Gastroesophageal sphincter (tissue), 4 donors: Measurements from ENCODE around the gene RBM28. TPM values are rescaled to one million over a fixed set of nuclear protein-coding genes. Genes with fewer than 3 reads are reported as not detected.

Experiments
- ATAC-seq: fragments of 150-250 bp; one replicate; pipeline ENCODE4 v1.9.1; 2016; ENCODE audit warnings: mild to moderate bottlenecking, moderate library complexity
- H3K27ac ChIP-seq, 4 donors: fragments of 200-600 bp; sonication (generic) in 3 of 4; 1 replicate in 3 of 4; 2 replicates in 1 of 4; pipeline ENCODE4 v1.5.1; 2016 to 2019
- H3K27me3 ChIP-seq: fragments of 200-600 bp; sonication (generic); one replicate; pipeline ENCODE4 v1.5.1; 2019
- H3K36me3 ChIP-seq, 2 donors: fragments of 200-600 bp; sonication (generic); one replicate each; pipeline ENCODE4 v1.5.1; 2019; ENCODE audit warnings: control low read depth in 1 of 2
- H3K4me1 ChIP-seq, 3 donors: fragments of 200-600 bp; sonication (generic); 1 replicate in 2 of 3; 2 replicates in 1 of 3; pipeline ENCODE4 v1.5.1; 2016 to 2019; ENCODE audit warnings: control low read depth in 2 of 3
- H3K4me3 ChIP-seq, 2 donors: fragments of 200-600 bp; sonication (generic); one replicate each; pipeline ENCODE4 v1.5.1; 2019; ENCODE audit warnings: mild to moderate bottlenecking in 1 of 2, moderate library complexity in 1 of 2
- H3K9me3 ChIP-seq, 3 donors: fragments of 200-600 bp; sonication (generic); one replicate each; pipeline ENCODE4 v1.5.1; 2017 to 2019; ENCODE audit warnings: control low read depth in 2 of 3
- EP300 ChIP-seq: sonication (generic); formaldehyde crosslinking; IDR thresholded peaks from one replicate; pipeline ENCODE4 v1.6.1; 2017; ENCODE audit warnings: antibody characterized with exemption, mild to moderate bottlenecking
- POLR2A ChIP-seq, 2 donors: fragments of 450-650 bp; IDR thresholded peaks; one replicate each; pipeline ENCODE4 v1.6.1; 2017; ENCODE audit warnings: antibody characterized with exemption in 2 of 2, mild to moderate bottlenecking in 2 of 2, moderate library complexity in 1 of 2
- POLR2AphosphoS5 ChIP-seq: sonication (generic); formaldehyde crosslinking; IDR thresholded peaks from one replicate; pipeline ENCODE4 v1.6.1; 2017; ENCODE audit warnings: antibody characterized with exemption
- WGBS, 2 donors: methylation state at CpG; one replicate each; pipeline ENCODE4 v1.1.5; 2018; ENCODE audit warnings: low coverage in 1 of 2; 5-methylcytosine and 5-hydroxymethylcytosine counted together
- total RNA-seq, 4 donors: library from RNA; depleted of rRNA; stranded (reverse); fragments of >200 nt; gene quantifications; one replicate each; pipeline ENCODE4 v1.1.0, GENCODE V29; 2016
- TF ChIP-seq, protein P1 (sequence below), 4 experiments: fragments of 200-600 bp in 2 of 4; fragments of 450-650 bp in 2 of 4; sonication (generic) in 1 of 4; IDR thresholded peaks; one replicate each; pipeline ENCODE4 v1.5.1; 2017 to 2019; ENCODE audit warnings: antibody characterized with exemption in 4 of 4, mild to moderate bottlenecking in 2 of 4, moderate library complexity in 2 of 4

The RBM28 gene
- total RNA-seq, 4 donors from 2014 or later: 12.7 to 27.1 (median 19.5) TPM

DNA sequence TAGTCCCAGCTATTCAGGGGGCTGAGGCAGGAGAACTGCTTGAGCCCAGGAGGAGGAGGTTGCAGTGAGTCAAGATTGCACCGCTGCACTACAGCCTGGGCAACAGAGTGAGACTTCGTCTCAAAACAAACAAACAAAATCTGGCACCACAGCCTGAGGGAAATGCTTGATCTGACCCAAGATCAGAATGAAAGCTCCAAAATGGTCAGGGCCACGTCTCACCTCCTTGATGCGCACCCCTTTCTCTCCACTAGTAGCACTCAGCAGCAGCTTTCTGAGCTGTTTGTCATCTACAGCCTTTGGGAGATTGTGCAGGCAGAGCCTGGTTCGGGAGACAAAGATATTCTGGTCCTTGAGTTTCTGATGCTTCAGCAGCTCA is 22.7 kb downstream of the RBM28 start:
- no peak for ATAC-seq
- TF ChIP-seq, protein P1, sequence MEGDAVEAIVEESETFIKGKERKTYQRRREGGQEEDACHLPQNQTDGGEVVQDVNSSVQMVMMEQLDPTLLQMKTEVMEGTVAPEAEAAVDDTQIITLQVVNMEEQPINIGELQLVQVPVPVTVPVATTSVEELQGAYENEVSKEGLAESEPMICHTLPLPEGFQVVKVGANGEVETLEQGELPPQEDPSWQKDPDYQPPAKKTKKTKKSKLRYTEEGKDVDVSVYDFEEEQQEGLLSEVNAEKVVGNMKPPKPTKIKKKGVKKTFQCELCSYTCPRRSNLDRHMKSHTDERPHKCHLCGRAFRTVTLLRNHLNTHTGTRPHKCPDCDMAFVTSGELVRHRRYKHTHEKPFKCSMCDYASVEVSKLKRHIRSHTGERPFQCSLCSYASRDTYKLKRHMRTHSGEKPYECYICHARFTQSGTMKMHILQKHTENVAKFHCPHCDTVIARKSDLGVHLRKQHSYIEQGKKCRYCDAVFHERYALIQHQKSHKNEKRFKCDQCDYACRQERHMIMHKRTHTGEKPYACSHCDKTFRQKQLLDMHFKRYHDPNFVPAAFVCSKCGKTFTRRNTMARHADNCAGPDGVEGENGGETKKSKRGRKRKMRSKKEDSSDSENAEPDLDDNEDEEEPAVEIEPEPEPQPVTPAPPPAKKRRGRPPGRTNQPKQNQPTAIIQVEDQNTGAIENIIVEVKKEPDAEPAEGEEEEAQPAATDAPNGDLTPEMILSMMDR (IDR thresholded peaks at IDR 0.05): no peak
- TF ChIP-seq POLR2A (IDR thresholded peaks at IDR 0.05) (no peak), POLR2AphosphoS5 (no peak), EP300 (no peak)
- WGBS, 2 donors: 90 to 91% methylated on average over 3 to 4 of the region's 5 CpGs
- no peaks in the 10 kb centered on the region for H3K27me3 ChIP-seq
- H3K4me1 ChIP-seq: no peaks in the 10 kb centered on the region
- no peak overlapping the region for H3K27ac ChIP-seq
- H3K4me3 ChIP-seq: no peak overlapping the region
- peaks cover 4 to 99% of the 10 kb centered on the region in 2 donors for H3K36me3 ChIP-seq
- H3K9me3 ChIP-seq: no peaks in the 10 kb centered on the region

DNA sequence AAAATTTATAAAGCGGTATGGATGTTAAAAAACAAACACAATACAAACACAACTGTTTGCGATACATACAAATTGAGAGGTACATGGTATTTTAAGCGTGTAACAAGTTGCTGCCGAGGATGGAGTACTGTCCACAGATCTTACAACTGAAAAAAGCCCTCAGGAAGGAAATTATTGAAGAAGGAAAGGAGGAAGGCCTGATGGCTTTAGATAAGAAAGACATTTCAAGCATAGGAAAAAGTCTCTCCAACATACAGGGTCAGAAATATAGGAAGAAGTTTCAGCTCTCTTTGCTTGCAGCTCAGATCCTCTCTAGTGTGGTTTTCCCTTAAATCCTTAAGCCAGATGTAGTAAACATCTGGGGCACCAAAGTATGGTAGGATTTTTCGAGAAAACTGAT is 25.0 kb downstream of the RBM28 start:
- no peak for ATAC-seq
- Histone ChIP-seq H3K27me3 (no peaks in the 10 kb centered on the region), H3K9me3 (no peaks in the 10 kb centered on the region), H3K4me3 (no peak overlapping the region), H3K4me1 (no peaks in the 10 kb centered on the region), H3K36me3 (peaks cover 4 to 99% of the 10 kb centered on the region in 2 donors), H3K27ac (no peak overlapping the region)
- 83% methylated on average over 5 of the region's 5 CpGs for WGBS, 2 donors
- TF ChIP-seq POLR2A (IDR thresholded peaks at IDR 0.05) (no peak), POLR2AphosphoS5 (no peak), EP300 (no peak)
- TF ChIP-seq, protein P1 (IDR thresholded peaks at IDR 0.05): no peak

GRCh38 chr7:128311013-128311412 is 32.7 kb downstream of the RBM28 start:
- no peak overlapping the region for H3K27ac ChIP-seq
- no peaks in the 10 kb centered on the region for H3K27me3 ChIP-seq
- H3K9me3 ChIP-seq: no peaks in the 10 kb centered on the region
- H3K4me3 ChIP-seq: no peak overlapping the region
- no peak for ATAC-seq
- no peak for TF ChIP-seq EP300
- 85% methylated on average over 2 of the region's 3 CpGs; no CpG with 5 or more reads in 1 of the 2 donors for WGBS, 2 donors
- no peaks in the 10 kb centered on the region for H3K4me1 ChIP-seq
- peaks cover 0 to 100% of the 10 kb centered on the region in 2 donors for H3K36me3 ChIP-seq

- peaks cover 0 to 100% of the 10 kb centered on the region in 2 donors for H3K36me3 ChIP-seq
- no peaks in the 10 kb centered on the region for H3K4me1 ChIP-seq
- no peak for ATAC-seq
- H3K4me3 ChIP-seq: no peak overlapping the region
- no peaks in the 10 kb centered on the region for H3K27me3 ChIP-seq
- 78 to 92% methylated on average over 3 to 4 of the region's 5 CpGs for WGBS, 2 donors
- TF ChIP-seq, protein P1 (IDR thresholded peaks at IDR 0.05): no peak
- TF ChIP-seq EP300: no peak
- TF ChIP-seq POLR2A (IDR thresholded peaks at IDR 0.05): no peak
- TF ChIP-seq POLR2AphosphoS5: no peak
- H3K27ac ChIP-seq: no peak overlapping the region
- H3K9me3 ChIP-seq: no peaks in the 10 kb centered on the region
These were observed 33.2 kb downstream of the RBM28 start for GRCh38 chr7:128310499-128310898.

DNA sequence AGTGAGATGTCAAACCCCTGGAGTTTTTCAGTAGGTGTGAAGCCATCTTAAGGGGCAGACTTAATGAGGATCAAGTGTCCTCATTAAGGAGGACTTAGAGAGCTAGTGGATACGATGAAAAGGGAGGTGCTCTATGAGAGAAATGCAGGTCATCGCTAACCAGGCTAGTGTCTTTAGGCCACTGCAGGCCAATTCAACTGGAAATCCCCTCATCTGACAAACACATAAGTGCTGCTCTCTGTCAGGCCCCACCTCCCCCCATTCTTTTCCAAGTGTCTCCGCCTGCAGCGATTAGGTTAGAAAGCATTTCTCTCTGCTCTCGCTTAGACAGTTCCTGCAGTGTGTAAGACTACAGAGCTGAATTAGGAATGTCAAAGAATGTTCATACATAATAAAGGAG is 33.7 kb downstream of the RBM28 start:
- Histone ChIP-seq H3K4me1 (no peaks in the 10 kb centered on the region), H3K4me3 (no peak overlapping the region), H3K36me3 (peaks cover 0 to 100% of the 10 kb centered on the region in 2 donors), H3K27ac (no peak overlapping the region), H3K9me3 (no peaks in the 10 kb centered on the region), H3K27me3 (no peaks in the 10 kb centered on the region)
- ATAC-seq: no peak
- TF ChIP-seq, protein P1 (IDR thresholded peaks at IDR 0.05): no peak
- TF ChIP-seq POLR2A (IDR thresholded peaks at IDR 0.05): no peak
- no peak for TF ChIP-seq EP300
- TF ChIP-seq POLR2AphosphoS5: no peak
- WGBS, 2 donors: 82 to 91% methylated on average over 5 of the region's 5 CpGs
